Effector memory CD4-positive, alpha-beta T cell (primary cell): ENCODE data around the gene KIF18A.
"Not testable (repeated sequence)": the region's sequence is repeated elsewhere in the genome, so short reads cannot be mapped to it uniquely, and the experiment has no call there.

Source experiments
- DNase-seq, 3 donors: peaks; one replicate each; pipeline ENCODE4 v3.0.0-alpha.2; 2020
- H3K27ac ChIP-seq: 2 replicates; pipeline ENCODE4 v1.7.0; 2013; ENCODE audit warnings: mild to moderate bottlenecking, low read length, moderate library complexity; ENCODE audit not compliant: insufficient read depth, poor library complexity, severe bottlenecking
- H3K27me3 ChIP-seq: replicated peaks from 2 replicates; pipeline ENCODE4 v1.7.0; 2013; ENCODE audit warnings: mild to moderate bottlenecking, low read length; ENCODE audit not compliant: insufficient read depth, control insufficient read depth, poor library complexity, severe bottlenecking
- H3K36me3 ChIP-seq: 2 replicates; pipeline ENCODE4 v1.7.0; 2013; ENCODE audit warnings: mild to moderate bottlenecking, low read length, moderate library complexity; ENCODE audit not compliant: control insufficient read depth, insufficient read depth
- H3K4me1 ChIP-seq: 2 replicates; pipeline ENCODE4 v1.7.0; 2013; ENCODE audit warnings: low read length, mild to moderate bottlenecking; ENCODE audit not compliant: control insufficient read depth, insufficient read depth, poor library complexity, severe bottlenecking
- H3K4me3 ChIP-seq: 2 replicates; pipeline ENCODE4 v1.7.0; 2013; ENCODE audit warnings: low read length, low read depth, mild to moderate bottlenecking; ENCODE audit not compliant: insufficient read depth, poor library complexity, severe bottlenecking
- H3K9me3 ChIP-seq: 2 replicates; pipeline ENCODE4 v1.7.0; 2013; ENCODE audit warnings: mild to moderate bottlenecking, low read length, moderate library complexity; ENCODE audit not compliant: control insufficient read depth

Gene KIF18A

GRCh38 chr11:28092786-28093185 is 15.2 kb downstream of the KIF18A start:
- Histone ChIP-seq H3K9me3 (no peaks in the 10 kb centered on the region), H3K4me1 (no peaks in the 10 kb centered on the region), H3K36me3 (no peaks in the 10 kb centered on the region), H3K4me3 (no peak overlapping the region), H3K27me3 (no peaks in the 10 kb centered on the region), H3K27ac (no peak overlapping the region)
- no peak for DNase-seq

DNA sequence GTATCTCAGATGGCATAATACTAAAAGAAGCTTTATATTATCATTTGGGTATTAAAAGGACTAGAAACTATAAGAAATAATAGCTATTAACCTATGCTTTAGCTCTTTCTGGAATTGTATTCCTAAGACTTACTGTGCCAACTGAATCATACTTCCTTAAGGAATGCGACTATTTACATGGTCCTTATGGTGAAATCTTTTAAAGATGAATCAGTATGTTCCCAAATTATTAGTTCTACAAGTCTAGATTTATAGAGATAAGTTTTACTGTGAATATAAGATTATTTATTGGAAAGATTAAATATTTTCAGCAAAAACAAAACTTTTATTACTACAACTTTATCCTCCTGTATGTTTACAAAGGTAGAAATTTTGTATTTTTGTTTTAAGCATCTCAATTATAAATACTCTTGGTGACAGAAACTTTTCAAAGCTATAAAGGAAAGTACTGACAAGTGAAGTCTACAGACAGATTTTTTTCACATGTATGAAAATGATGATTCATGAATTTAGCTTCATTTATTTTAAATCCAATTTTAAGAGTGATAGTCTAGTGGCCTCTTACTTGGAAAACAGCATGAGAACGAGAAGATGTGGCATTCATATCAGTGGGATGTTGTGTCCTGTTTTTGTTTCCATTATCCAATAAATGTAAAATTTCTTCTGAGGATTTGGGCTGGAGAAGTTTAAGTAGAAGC is 17.8 kb downstream of the KIF18A start:
- no peaks in the 10 kb centered on the region for H3K9me3 ChIP-seq
- H3K27ac ChIP-seq, result no peak overlapping the region
- H3K4me1 ChIP-seq, result no peaks in the 10 kb centered on the region
- no peaks in the 10 kb centered on the region for H3K36me3 ChIP-seq
- H3K27me3 ChIP-seq, result no peaks in the 10 kb centered on the region
- no peak for DNase-seq
- no peak overlapping the region for H3K4me3 ChIP-seq

DNA sequence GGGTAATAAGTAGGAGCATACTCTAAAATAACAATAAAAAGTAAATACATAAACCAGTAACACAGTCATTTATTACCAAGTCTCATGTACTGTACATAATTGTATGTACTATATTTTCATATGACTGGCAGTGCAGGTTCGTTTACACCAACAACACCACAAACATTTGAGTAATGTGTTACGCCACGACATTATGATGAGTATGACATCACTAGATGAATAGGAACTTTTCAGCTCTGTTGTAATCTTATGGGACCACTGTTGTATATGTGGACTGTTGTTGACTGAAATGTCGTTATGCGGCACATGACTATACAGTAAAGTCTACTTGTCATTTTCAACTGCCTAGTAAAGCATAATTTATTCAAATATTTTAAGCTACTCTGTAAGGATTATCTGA is 18.6 kb downstream of the KIF18A start:
- Histone ChIP-seq H3K4me3 (no peak overlapping the region), H3K36me3 (no peaks in the 10 kb centered on the region), H3K27ac (no peak overlapping the region), H3K9me3 (no peaks in the 10 kb centered on the region), H3K4me1 (no peaks in the 10 kb centered on the region), H3K27me3 (no peaks in the 10 kb centered on the region)
- no peak for DNase-seq

DNA sequence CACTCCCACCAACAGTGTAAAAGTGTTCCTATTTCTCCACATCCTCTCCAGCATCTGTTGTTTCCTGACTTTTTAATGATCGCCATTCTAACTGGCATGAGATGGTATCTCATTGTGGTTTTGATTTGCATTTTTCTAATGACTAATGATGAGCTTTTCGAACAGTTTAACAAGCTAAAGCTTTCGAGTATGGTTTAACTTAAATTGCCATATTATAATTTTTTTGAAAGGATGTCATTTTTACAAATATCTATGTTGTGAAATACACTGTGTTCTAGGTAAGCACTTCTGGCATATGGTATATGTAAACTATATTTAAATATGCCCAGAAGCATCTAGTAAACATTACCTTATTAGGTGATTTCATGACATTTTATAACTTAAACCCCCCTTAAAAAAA is 20.3 kb downstream of the KIF18A start:
- not testable (repeated sequence) for H3K4me3 ChIP-seq, H3K9me3 ChIP-seq, DNase-seq, H3K36me3 ChIP-seq, H3K4me1 ChIP-seq, H3K27me3 ChIP-seq, H3K27ac ChIP-seq

DNA sequence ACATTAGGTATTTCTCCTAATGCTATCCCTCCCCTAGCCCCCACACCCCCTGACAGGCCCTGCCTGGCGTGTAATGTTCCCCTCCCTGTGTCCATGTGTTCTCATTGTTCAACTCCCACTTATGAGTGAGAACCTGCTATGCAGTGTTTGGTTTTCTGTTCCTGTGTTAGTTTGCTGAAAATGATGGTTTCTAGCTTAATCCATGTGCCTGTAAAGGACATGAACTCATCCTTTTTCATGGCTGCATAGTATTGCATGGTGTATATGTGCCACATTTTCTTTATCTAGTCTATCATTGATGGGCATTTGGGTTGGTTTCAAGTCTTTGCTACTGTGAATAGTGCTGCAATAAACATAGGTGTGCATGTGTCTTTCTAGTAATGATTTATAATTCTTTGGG is 20.8 kb downstream of the KIF18A start:
- H3K4me1 ChIP-seq, H3K27ac ChIP-seq, H3K27me3 ChIP-seq, DNase-seq, H3K4me3 ChIP-seq, H3K36me3 ChIP-seq, H3K9me3 ChIP-seq: not testable (repeated sequence)

DNA sequence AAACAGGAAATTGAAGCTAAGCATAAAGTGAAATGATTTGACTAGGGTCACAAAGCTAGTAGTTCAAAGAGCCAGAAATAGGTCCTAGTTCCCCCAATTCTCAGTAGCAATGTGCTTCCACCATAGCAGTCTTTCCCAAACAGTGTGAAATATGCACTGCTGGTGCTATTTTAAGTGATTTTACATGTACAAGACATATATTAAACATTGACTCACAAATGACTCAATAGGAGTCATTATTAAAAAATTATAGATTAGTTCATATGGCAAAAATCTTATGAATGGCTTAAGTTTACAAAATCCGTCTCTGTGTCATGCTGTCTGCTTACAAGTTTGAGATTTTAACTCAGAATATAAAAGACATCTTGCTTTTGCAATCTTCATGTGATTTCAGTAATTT is 21.4 kb downstream of the KIF18A start:
- no peaks in the 10 kb centered on the region for H3K9me3 ChIP-seq

GRCh38 chr11:28083118-28083517 is 24.8 kb downstream of the KIF18A start:
- Histone ChIP-seq H3K27ac (no peak overlapping the region), H3K4me1 (no peaks in the 10 kb centered on the region), H3K36me3 (no peaks in the 10 kb centered on the region), H3K9me3 (no peaks in the 10 kb centered on the region), H3K27me3 (no peaks in the 10 kb centered on the region), H3K4me3 (no peak overlapping the region)
- DNase-seq, result no peak

More for the DNA sequence above, 21.4 kb downstream of the KIF18A start:
- H3K27ac ChIP-seq, result no peak overlapping the region
- no peak overlapping the region for H3K4me3 ChIP-seq
- no peaks in the 10 kb centered on the region for H3K4me1 ChIP-seq
- no peak for DNase-seq
- no peaks in the 10 kb centered on the region for H3K27me3 ChIP-seq
- H3K36me3 ChIP-seq, result no peaks in the 10 kb centered on the region

GRCh38 chr11:28077521-28077920 is 30.4 kb downstream of the KIF18A start:
- no peaks in the 10 kb centered on the region for H3K4me1 ChIP-seq
- no peaks in the 10 kb centered on the region for H3K36me3 ChIP-seq
- H3K27me3 ChIP-seq, result no peaks in the 10 kb centered on the region
- no peak overlapping the region for H3K4me3 ChIP-seq
- H3K27ac ChIP-seq, result no peak overlapping the region
- no peaks in the 10 kb centered on the region for H3K9me3 ChIP-seq
- DNase-seq, result no peak

GRCh38 chr11:28072321-28072720 is 35.6 kb downstream of the KIF18A start:
- Histone ChIP-seq H3K4me1 (no peaks in the 10 kb centered on the region), H3K27ac (no peak overlapping the region), H3K36me3 (no peaks in the 10 kb centered on the region), H3K9me3 (no peaks in the 10 kb centered on the region), H3K27me3 (no peaks in the 10 kb centered on the region), H3K4me3 (no peak overlapping the region)
- DNase-seq, result no peak

DNA sequence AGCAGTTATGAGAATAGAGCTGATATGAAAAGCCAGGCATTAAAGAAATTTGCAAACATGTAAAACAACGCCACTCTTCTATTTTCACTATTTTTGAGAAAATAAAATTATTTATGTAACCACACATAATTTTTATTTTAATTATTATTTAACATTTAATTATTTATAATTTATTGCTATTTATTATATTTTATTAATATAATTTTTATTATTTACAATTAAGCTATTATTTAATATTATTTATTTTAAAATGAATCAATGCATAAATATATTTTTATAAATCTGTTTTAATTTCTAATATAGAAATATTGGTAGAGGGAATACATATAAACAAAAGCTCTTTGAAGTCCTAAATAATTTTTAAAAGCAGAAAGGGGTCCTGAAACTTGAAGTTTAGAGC is 36.7 kb downstream of the KIF18A start:
- H3K4me3 ChIP-seq, result no peak overlapping the region
- H3K36me3 ChIP-seq, result no peaks in the 10 kb centered on the region
- H3K27me3 ChIP-seq, result no peaks in the 10 kb centered on the region
- no peak for DNase-seq
- H3K27ac ChIP-seq, result no peak overlapping the region
- no peaks in the 10 kb centered on the region for H3K4me1 ChIP-seq
- H3K9me3 ChIP-seq, result no peaks in the 10 kb centered on the region
